ENCODE measurements around the gene STXBP5L. TPM values are rescaled to one million over a fixed set of nuclear protein-coding genes. Genes with fewer than 3 reads are reported as not detected.

STXBP5L gene
- total and polyA plus RNA-seq, 2 of the 4 experiments (the other 2 are of a cell fraction) = not detected

DNA sequence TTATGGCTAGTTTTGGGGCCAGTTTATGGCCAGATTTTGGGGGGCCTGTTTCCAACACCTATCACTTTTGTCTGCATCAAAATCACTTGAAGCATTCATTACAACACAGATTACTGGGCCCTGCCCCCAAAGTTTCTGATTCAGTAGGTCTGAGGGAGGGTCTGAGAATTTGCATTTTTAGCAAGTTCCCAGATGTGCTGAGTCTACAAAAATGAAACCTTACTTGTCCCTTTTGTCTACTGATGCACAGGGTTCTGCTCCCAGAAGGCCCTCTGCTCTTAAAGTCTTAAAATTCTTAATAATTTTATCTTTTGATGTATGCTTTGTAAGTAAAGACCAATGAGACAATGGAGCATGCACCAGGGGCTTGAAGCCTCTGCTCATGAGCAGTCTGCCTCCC lies 491.8 kb downstream of the STXBP5L start:
- no peaks in the 10 kb centered on the region for H3K9me3 ChIP-seq (ENCODE audit: control insufficient read depth, insufficient read depth, low read length)
- no peak for TF ChIP-seq RFX5 (IDR thresholded peaks at IDR 0.05; ENCODE audit: low read depth, low read length)
- peak; percentile 58 for TF ChIP-seq MAFK (IDR thresholded peaks at IDR 0.05; ENCODE audit: low read depth, low read length)
- no peak for TF ChIP-seq RAD21 (IDR thresholded peaks at IDR 0.05; ENCODE audit: low read length)
- intact Hi-C loops (cut with micrococcal nuclease) = no loop called here
- H2AFZ ChIP-seq (replicated peaks; ENCODE audit: low read length, poor library complexity) = no peak overlapping the region
- H3K4me2 ChIP-seq (ENCODE audit: low read depth, low read length) = no peak overlapping the region
- in situ Hi-C loops (cut with MboI; ENCODE audit: low sequenced_read_pairs) = loop anchor here (25.0 kb wide), 1 partner anchor 112 kb away; no protein-coding TSS in a partner anchor
- no peak overlapping the region for H3K4me3 ChIP-seq (ENCODE audit: insufficient read depth, low read depth, low read length)
- no peak overlapping the region for H3K9ac ChIP-seq (ENCODE audit: low read depth, low read length)
- dilution Hi-C loops (cut with HindIII; ENCODE audit: low sequenced_read_pairs, unreplicated experiment) = no loop called here
- ATAC-seq (ENCODE audit: low read depth) = no peak
- POLR2A ChIA-PET (ENCODE audit: unreplicated experiment) = no interaction called here
- no TSS peak for BruUV-seq (replicated peaks)
- no peak overlapping the region for H2BK120ac ChIP-seq (ENCODE audit: low read depth, low read length)
- no peak overlapping the region for H4K8ac ChIP-seq (ENCODE audit: low read depth in 2 of 2, low read length in 2 of 2)
- no peak overlapping the region for H3K18ac ChIP-seq (ENCODE audit: low read depth, low read length)
- H2AK9ac ChIP-seq (replicated peaks; ENCODE audit: low read depth, low read length, poor library complexity) = no peak overlapping the region
- H3K23ac ChIP-seq (ENCODE audit: low read depth, low read length) = no peak overlapping the region
- no peaks in the 10 kb centered on the region for H3K27me3 ChIP-seq (ENCODE audit: control insufficient read depth, insufficient read depth, low read length)
- H3K4me1 ChIP-seq (ENCODE audit: control insufficient read depth, insufficient read depth, low read length) = no peaks in the 10 kb centered on the region
- no peak overlapping the region for H4K5ac ChIP-seq (ENCODE audit: low read depth, low read length)
- no peak overlapping the region for H2BK20ac ChIP-seq (ENCODE audit: low read depth, low read length)
- no peak overlapping the region for H3K27ac ChIP-seq (ENCODE audit: insufficient read depth, low read length)
- H3K36me3 ChIP-seq (ENCODE audit: control insufficient read depth, insufficient read depth, low read length) = no peaks in the 10 kb centered on the region
- no peak overlapping the region for H2AK5ac ChIP-seq (ENCODE audit: low read depth, low read length)
- H2BK15ac ChIP-seq (ENCODE audit: low read depth, low read length) = no peak overlapping the region
- H2BK5ac ChIP-seq (ENCODE audit: low read depth, low read length, poor library complexity, severe bottlenecking) = no peak overlapping the region
- no peaks in the 10 kb centered on the region for H4K20me1 ChIP-seq (ENCODE audit: insufficient read depth, low read length)
- H3K79me1 ChIP-seq (ENCODE audit: low read depth in 1 of 2, low read length in 2 of 2) = no peaks in the 10 kb centered on the region
- H3K4ac ChIP-seq (ENCODE audit: low read depth, low read length) = no peak overlapping the region
- H3K56ac ChIP-seq (ENCODE audit: extremely low read depth, insufficient read depth, low read length) = no peak overlapping the region
- no peak overlapping the region for H4K91ac ChIP-seq (ENCODE audit: insufficient read depth, low read depth, low read length)
- CTCF ChIA-PET = no interaction called here
- no peak overlapping the region for H3K14ac ChIP-seq (replicated peaks; ENCODE audit: low read depth, low read length)
- DNase-seq = no peak
- no peaks in the 10 kb centered on the region for H3K9me1 ChIP-seq (ENCODE audit: insufficient read depth, low read length)
